CD4-positive, alpha-beta T cell (primary cell): Measurements from ENCODE around the gene PTH1R. TPM values are rescaled to one million over a fixed set of nuclear protein-coding genes. Genes with fewer than 3 reads are reported as not detected.

Experiments used
- ATAC-seq: fragments of 200-7000 bp; cut with Tn5 transposase; one replicate; pipeline ENCODE4 v1.10.0; 2022; ENCODE audit warnings: mild to moderate bottlenecking; ENCODE audit not compliant: poor library complexity
- CTCF ChIA-PET: fragments of 350-600 bp; sonication (Branson Sonifier 250); formaldehyde crosslinking; loops from one replicate; lab custom pipeline; 2021; ENCODE audit warnings: antibody characterized with exemption, inconsistent platforms; lab: Charles Lee
- POLR2A ChIA-PET: fragments of 350-600 bp; sonication (Branson Sonifier 250); formaldehyde crosslinking; loops from one replicate; lab custom pipeline; 2021; ENCODE audit warnings: antibody characterized with exemption, inconsistent platforms; lab: Charles Lee
- DNase-seq, 14 experiments: peaks; one replicate each; pipeline ENCODE4 v3.0.0-alpha.2; 2013 to 2020; ENCODE audit warnings: mixed read lengths in 2 of 14
- H3K27ac ChIP-seq, 2 donors: one replicate each; pipeline versions ENCODE4 v1.5.1 to v1.7.0; 2013; ENCODE audit warnings: low read length in 2 of 2, low read depth in 1 of 2, mild to moderate bottlenecking in 1 of 2
- H3K27me3 ChIP-seq, 2 experiments: 1 replicate in 1 of 2; 2 replicates in 1 of 2; pipeline versions ENCODE4 v1.6.1 to v1.7.0; 2013; ENCODE audit warnings: low read length in 2 of 2, control low read depth in 1 of 2, mild to moderate bottlenecking in 1 of 2, moderate library complexity in 1 of 2; ENCODE audit not compliant: insufficient read depth in 2 of 2, control insufficient read depth in 1 of 2
- H3K36me3 ChIP-seq: one replicate; pipeline ENCODE4 v1.6.1; 2013; ENCODE audit warnings: low read length, control low read depth; ENCODE audit not compliant: insufficient read depth
- H3K4me1 ChIP-seq: one replicate; pipeline ENCODE4 v1.6.1; 2013; ENCODE audit warnings: low read length, control low read depth; ENCODE audit not compliant: insufficient read depth
- H3K4me3 ChIP-seq: one replicate; pipeline ENCODE4 v1.5.1; 2013; ENCODE audit warnings: mild to moderate bottlenecking, low read length, moderate library complexity
- H3K9me3 ChIP-seq, 2 experiments: 1 replicate in 1 of 2; 2 replicates in 1 of 2; pipeline versions ENCODE4 v1.6.1 to v1.7.0; 2013; ENCODE audit warnings: low read length in 2 of 2, mild to moderate bottlenecking in 2 of 2, control low read depth in 1 of 2, moderate library complexity in 1 of 2; ENCODE audit not compliant: control insufficient read depth in 1 of 2, insufficient read depth in 1 of 2
- H3K27ac Mint-ChIP-seq: one replicate; pipeline ENCODE4 v1.8.0; 2020; ENCODE audit warnings: mixed read lengths
- H3K27me3 Mint-ChIP-seq: one replicate; pipeline ENCODE4 v1.8.0; 2021; ENCODE audit warnings: mixed read lengths
- H3K36me3 Mint-ChIP-seq: one replicate; pipeline ENCODE4 v1.8.0; 2021; ENCODE audit warnings: low read depth, mixed read lengths
- H3K4me1 Mint-ChIP-seq: one replicate; pipeline ENCODE4 v1.8.0; 2021; ENCODE audit warnings: low read depth, mixed read lengths
- H3K4me3 Mint-ChIP-seq: one replicate; pipeline ENCODE4 v1.8.0; 2020; ENCODE audit warnings: mild to moderate bottlenecking, mixed read lengths
- H3K9me3 Mint-ChIP-seq: one replicate; pipeline ENCODE4 v1.8.0; 2020; ENCODE audit warnings: mixed read lengths
- intact Hi-C, 2 experiments: fragments of 100-400 bp; cut with DNase I in 1 of 2; cut with micrococcal nuclease in 1 of 2; formaldehyde crosslinking; loops; one replicate each; pipeline versions ENCODE4 v1.15.1 to v1.9.0; 2023 to 2025; cut with DNase I, micrococcal nuclease
- total RNA-seq, 174 experiments: library from RNA in 2 of 174; stranded (reverse) in 2 of 174; gene quantifications; one replicate each; pipeline ENCODE4 v1.2.3 and lab custom pipeline; 2021 to 2026
- TF ChIP-seq, protein P1 (sequence below): fragments of 200-600 bp; IDR thresholded peaks from one replicate; pipeline ENCODE4 v1.8.0; 2022; ENCODE audit warnings: antibody characterized with exemption, mild to moderate bottlenecking

The PTH1R gene
- total RNA-seq, 2 experiments from 2014 or later = not detected

DNA sequence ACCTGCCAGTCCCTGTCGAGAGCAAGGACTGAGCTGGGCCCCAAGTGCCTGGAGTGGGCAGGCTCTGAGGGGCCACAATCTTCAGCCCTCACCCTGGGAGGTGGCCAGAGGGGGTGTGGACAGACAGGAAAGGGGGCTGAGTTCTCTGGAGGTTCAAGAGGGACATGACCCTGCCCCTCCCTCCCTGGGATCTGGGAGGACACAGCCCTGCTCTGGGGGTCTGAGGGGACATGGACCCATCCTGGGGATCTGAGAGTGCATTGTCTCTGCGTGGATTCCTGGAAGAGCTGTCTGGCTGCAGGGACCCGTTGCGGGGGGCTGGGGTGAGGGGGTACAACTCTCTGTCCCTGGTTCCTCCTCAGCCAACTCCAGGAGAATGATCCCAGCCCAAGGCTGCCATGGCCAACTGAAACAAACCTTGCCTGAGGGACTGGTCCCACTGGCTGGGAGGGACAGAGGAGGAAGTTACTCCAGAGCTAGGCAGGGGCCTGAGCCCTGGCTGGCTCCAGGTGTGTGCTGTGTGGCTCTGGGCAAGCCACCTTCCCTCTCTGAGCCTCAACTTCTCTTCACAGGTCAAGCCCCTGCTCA, 29.0 kb downstream of the PTH1R start:
- Histone ChIP-seq H3K36me3 (no peaks in the 10 kb centered on the region), H3K27me3 (no peaks in the 10 kb centered on the region), H3K9me3 (no peaks in the 10 kb centered on the region), H3K4me1 (peaks cover 20% of the 10 kb centered on the region), H3K4me3 (no peak overlapping the region), H3K27ac (no peak overlapping the region)
- TF ChIP-seq, protein P1, sequence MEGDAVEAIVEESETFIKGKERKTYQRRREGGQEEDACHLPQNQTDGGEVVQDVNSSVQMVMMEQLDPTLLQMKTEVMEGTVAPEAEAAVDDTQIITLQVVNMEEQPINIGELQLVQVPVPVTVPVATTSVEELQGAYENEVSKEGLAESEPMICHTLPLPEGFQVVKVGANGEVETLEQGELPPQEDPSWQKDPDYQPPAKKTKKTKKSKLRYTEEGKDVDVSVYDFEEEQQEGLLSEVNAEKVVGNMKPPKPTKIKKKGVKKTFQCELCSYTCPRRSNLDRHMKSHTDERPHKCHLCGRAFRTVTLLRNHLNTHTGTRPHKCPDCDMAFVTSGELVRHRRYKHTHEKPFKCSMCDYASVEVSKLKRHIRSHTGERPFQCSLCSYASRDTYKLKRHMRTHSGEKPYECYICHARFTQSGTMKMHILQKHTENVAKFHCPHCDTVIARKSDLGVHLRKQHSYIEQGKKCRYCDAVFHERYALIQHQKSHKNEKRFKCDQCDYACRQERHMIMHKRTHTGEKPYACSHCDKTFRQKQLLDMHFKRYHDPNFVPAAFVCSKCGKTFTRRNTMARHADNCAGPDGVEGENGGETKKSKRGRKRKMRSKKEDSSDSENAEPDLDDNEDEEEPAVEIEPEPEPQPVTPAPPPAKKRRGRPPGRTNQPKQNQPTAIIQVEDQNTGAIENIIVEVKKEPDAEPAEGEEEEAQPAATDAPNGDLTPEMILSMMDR = no peak
- Mint-ChIP-seq H3K4me1 (peaks cover 6% of the 10 kb centered on the region), H3K4me3 (no peak overlapping the region), H3K9me3 (no peaks in the 10 kb centered on the region), H3K36me3 (no peaks in the 10 kb centered on the region), H3K27ac (no peak overlapping the region), H3K27me3 (no peaks in the 10 kb centered on the region)
- no peak for ATAC-seq
- intact Hi-C loops = no loop called here
- no peak for DNase-seq
- ChIA-PET CTCF (no interaction called here), POLR2A (no interaction called here)

DNA sequence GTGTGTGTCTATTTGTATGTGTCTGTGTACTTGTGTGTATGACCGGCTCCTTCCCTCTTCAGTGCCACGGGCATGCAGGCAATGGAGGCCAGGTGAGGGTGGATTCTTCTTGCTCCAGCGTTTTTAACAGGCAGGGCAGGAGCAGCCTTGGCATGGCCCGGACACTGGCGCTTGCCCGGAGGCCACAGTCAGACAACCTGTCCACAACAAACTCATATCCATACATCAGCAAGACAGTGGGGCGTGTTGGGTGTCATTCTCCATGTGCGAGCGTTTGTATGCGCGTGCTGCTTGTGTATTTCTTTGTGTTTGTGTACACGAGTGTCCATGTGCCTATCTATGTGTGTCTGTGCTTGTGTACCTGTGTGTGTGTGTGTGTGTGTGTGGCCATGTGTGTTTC, 29.8 kb downstream of the PTH1R start:
- peaks cover 20% of the 10 kb centered on the region for H3K4me1 ChIP-seq
- DNase-seq (no peak), ATAC-seq (no peak)
- H3K27ac ChIP-seq = no peak overlapping the region
- no peaks in the 10 kb centered on the region for H3K36me3 ChIP-seq
- H3K27ac Mint-ChIP-seq = no peak overlapping the region
- ChIA-PET CTCF (no interaction called here), POLR2A (no interaction called here)
- H3K9me3 ChIP-seq = no peaks in the 10 kb centered on the region
- no peak overlapping the region for H3K4me3 ChIP-seq
- intact Hi-C loops = no loop called here
- H3K4me1 Mint-ChIP-seq = peaks cover 6% of the 10 kb centered on the region
- TF ChIP-seq, protein P1 = no peak
- no peaks in the 10 kb centered on the region for H3K9me3 Mint-ChIP-seq
- H3K27me3 ChIP-seq = no peaks in the 10 kb centered on the region
- no peaks in the 10 kb centered on the region for H3K36me3 Mint-ChIP-seq
- H3K27me3 Mint-ChIP-seq = no peaks in the 10 kb centered on the region
- no peak overlapping the region for H3K4me3 Mint-ChIP-seq

DNA sequence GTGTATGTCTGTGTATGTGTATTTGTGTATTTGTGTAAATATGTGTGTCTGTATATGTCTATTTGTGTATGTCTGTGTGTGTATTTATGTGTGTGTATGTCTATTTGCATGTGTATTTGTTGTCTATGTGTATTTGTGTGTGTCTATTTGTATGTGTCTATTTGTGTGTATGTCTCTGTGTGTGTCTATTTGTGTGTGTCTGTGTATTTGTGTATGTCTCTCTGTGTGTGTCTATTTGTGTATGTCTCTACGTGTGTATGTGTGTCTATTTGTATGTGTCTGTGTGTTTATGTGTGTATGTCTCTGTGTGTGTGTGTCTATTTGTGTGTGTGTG, 30.4 kb downstream of the PTH1R start:
- Histone ChIP-seq H3K27me3 (no peaks in the 10 kb centered on the region), H3K9me3 (no peaks in the 10 kb centered on the region), H3K27ac (no peak overlapping the region), H3K4me1 (peaks cover 20% of the 10 kb centered on the region), H3K36me3 (no peaks in the 10 kb centered on the region), H3K4me3 (no peak overlapping the region)
- no peak for ATAC-seq
- Mint-ChIP-seq H3K36me3 (no peaks in the 10 kb centered on the region), H3K4me3 (no peak overlapping the region), H3K27ac (no peak overlapping the region), H3K9me3 (no peaks in the 10 kb centered on the region), H3K27me3 (no peaks in the 10 kb centered on the region), H3K4me1 (peaks cover 6% of the 10 kb centered on the region)
- no peak for DNase-seq
- ChIA-PET POLR2A (no interaction called here), CTCF (no interaction called here)
- TF ChIP-seq, protein P1 = no peak
- intact Hi-C loops = no loop called here
